Central memory CD8-positive, alpha-beta T cell (primary cell): ENCODE measurements around the gene COL4A2.

Source experiments
- ATAC-seq: fragments of 150-1000 bp; cut with Tn5 transposase; replicated peaks from 2 replicates; pipeline ENCODE4 v1.10.0; 2022; ENCODE audit warnings: mild to moderate bottlenecking, moderate FRiP score, moderate number of reproducible peaks; ENCODE audit not compliant: poor library complexity, severe bottlenecking; ENCODE audit errors: extremely low read depth
- DNase-seq, 2 donors: peaks; one replicate each; pipeline ENCODE4 v3.0.0; 2021; ENCODE audit warnings: low spot score in 2 of 2
- H3K27ac Mint-ChIP-seq: one replicate; pipeline ENCODE4 v1.8.0; 2022; ENCODE audit warnings: low read depth, mild to moderate bottlenecking, moderate library complexity, mixed read lengths
- H3K27me3 Mint-ChIP-seq: one replicate; pipeline ENCODE4 v1.8.0; 2022; ENCODE audit warnings: mixed read lengths
- H3K36me3 Mint-ChIP-seq: one replicate; pipeline ENCODE4 v1.8.0; 2022; ENCODE audit warnings: mild to moderate bottlenecking, moderate library complexity, mixed read lengths; ENCODE audit not compliant: insufficient read depth
- H3K4me1 Mint-ChIP-seq: one replicate; pipeline ENCODE4 v1.8.0; 2022; ENCODE audit warnings: mixed read lengths
- H3K4me3 Mint-ChIP-seq: one replicate; pipeline ENCODE4 v1.8.0; 2022; ENCODE audit warnings: mild to moderate bottlenecking, moderate library complexity, mixed read lengths
- H3K9me3 Mint-ChIP-seq: one replicate; pipeline ENCODE4 v1.8.0; 2022; ENCODE audit warnings: mixed read lengths

Gene COL4A2

DNA sequence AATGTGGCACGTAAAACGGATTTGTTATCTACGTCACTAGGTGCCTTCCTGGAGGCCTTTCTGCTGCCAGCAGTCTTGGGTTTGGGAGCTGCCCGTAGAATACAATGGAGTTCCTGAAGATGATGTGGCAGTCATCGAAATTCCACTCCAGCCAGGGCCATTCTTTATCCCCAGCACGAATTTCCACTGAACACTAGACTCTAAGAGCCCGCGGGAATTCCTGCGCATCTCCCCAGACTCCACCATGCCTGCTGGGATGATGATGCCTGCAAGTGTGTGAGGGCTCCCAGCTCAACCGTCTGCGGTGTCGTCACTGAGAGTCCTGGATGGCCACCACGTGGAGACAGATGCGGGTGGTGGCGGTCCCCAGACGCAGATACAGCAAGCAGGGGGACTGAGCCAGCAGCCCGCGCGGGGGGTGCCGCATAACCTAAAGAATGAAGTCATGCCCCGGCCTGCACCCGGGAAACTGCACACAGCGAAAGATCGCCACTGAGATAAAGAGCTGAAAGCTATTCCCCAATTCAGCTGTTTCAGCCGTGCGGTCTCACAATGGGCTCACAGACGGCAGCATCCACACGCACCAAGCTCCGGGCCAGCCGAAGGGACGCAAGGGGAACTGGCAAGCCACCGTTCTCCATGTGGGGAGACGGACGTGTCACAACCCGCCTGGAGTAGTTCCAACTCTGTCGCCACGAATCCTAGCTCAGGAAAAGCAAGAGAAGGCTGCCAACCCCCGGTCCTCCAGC is 41.2 kb upstream of the COL4A2 start:
- ATAC-seq (no peak), DNase-seq (no peak)
- no peaks in the 10 kb centered on the region for H3K36me3 Mint-ChIP-seq
- H3K9me3 Mint-ChIP-seq, result no peaks in the 10 kb centered on the region
- no peaks in the 10 kb centered on the region for H3K4me1 Mint-ChIP-seq
- no peak overlapping the region for H3K27ac Mint-ChIP-seq
- H3K27me3 Mint-ChIP-seq, result peaks cover 23% of the 10 kb centered on the region
- no peak overlapping the region for H3K4me3 Mint-ChIP-seq

DNA sequence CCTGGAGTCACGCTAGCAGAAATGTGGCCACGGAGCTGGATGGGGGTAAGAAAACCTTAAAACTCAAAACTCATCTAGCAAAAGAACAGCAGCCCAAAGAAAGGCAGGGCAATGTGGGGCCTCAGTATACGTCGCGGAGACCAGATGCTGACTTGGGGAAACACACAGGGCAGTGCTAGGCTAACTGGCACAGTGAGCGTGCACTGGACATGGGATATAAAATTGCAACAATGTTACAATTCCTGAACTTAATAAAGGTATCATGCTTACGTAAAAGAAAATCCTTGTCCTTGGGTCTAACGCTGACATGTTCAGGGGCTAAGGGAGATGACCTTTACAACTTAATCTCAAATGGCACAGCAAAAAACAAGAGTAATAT is 40.7 kb upstream of the COL4A2 start:
- peaks cover 21% of the 10 kb centered on the region for H3K27me3 Mint-ChIP-seq
- ATAC-seq (no peak), DNase-seq (no peak)
- H3K4me3 Mint-ChIP-seq, result no peak overlapping the region
- H3K4me1 Mint-ChIP-seq, result no peaks in the 10 kb centered on the region
- H3K9me3 Mint-ChIP-seq, result no peaks in the 10 kb centered on the region
- no peak overlapping the region for H3K27ac Mint-ChIP-seq
- H3K36me3 Mint-ChIP-seq, result no peaks in the 10 kb centered on the region

DNA sequence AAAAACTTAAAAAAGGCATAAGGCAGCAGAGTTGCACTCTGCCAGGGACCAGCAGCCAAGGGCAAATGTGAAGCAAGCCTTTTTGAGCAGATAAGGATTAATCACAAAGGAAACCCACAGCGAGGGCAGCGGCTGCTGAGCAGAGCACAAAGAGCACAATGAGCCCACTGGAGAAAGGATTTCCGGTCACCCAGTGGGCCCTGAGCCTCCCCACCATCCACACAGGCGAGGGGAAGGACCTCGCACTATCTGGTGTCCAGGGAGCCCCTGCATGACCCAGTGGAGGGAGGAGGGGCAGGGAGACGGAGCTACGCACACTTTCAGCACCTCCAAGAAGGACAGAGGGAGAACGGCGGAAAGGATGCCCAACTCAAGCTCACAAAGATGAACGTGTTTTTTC is 40.1 kb upstream of the COL4A2 start:
- ATAC-seq (no peak), DNase-seq (no peak)
- Mint-ChIP-seq H3K27me3 (peaks cover 20% of the 10 kb centered on the region), H3K4me3 (no peak overlapping the region), H3K4me1 (no peaks in the 10 kb centered on the region), H3K27ac (no peak overlapping the region), H3K9me3 (no peaks in the 10 kb centered on the region), H3K36me3 (no peaks in the 10 kb centered on the region)

DNA sequence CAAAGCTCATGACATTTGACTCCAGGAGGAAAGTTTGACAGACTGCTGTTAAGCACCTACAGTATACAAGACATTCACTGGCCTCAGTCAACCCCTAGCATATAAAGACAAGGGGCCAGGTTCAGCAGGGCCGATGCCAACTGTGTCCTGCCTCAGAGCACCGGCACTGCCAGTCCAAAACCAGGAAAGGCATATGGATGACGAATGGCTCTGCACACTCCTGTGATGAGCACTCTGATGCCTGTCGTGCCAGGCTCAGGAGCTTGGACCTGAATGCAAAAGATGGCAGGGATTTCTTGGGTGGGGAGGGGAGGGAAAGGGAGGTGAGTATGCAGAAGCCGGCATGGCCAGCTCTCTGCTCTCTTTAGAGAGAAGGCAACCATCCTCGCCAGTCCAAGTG is 39.0 kb upstream of the COL4A2 start:
- Mint-ChIP-seq H3K4me3 (no peak overlapping the region), H3K4me1 (no peaks in the 10 kb centered on the region), H3K9me3 (no peaks in the 10 kb centered on the region), H3K27me3 (peaks cover 9% of the 10 kb centered on the region), H3K27ac (no peak overlapping the region), H3K36me3 (no peaks in the 10 kb centered on the region)
- DNase-seq (no peak), ATAC-seq (no peak)

DNA sequence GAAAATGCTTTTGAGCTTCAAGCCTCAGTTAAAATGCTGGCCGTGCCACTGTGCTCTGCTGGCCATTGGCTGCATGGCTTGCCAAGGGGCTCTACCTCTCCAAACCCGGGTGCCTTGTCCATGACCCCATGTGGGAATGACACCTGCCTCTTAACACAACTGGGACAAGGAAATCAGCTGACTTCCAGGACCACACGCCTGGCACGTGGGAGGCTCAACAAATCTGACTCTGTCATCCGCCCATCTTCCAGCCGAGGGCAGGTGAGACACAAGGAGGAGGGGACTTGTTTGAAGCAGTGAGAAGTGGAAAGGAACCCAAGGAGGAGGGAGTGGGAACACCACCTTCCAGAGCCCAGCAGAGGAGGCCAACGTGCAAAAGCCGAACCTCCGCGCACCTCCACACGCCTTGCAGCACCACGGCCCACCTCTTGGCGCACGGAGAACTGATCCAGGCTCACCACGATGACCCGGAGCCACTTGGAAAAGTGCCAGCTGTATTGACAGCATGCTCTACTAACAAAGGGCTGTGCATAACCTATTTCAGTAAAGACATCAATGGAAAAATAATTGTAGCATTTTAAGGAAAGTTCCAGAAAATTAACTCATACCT is 38.4 kb upstream of the COL4A2 start:
- H3K27me3 Mint-ChIP-seq, result peaks cover 9% of the 10 kb centered on the region
- no peak for ATAC-seq
- H3K4me3 Mint-ChIP-seq, result no peak overlapping the region
- no peaks in the 10 kb centered on the region for H3K4me1 Mint-ChIP-seq
- no peak for DNase-seq
- H3K9me3 Mint-ChIP-seq, result no peaks in the 10 kb centered on the region
- no peak overlapping the region for H3K27ac Mint-ChIP-seq
- H3K36me3 Mint-ChIP-seq, result no peaks in the 10 kb centered on the region

DNA sequence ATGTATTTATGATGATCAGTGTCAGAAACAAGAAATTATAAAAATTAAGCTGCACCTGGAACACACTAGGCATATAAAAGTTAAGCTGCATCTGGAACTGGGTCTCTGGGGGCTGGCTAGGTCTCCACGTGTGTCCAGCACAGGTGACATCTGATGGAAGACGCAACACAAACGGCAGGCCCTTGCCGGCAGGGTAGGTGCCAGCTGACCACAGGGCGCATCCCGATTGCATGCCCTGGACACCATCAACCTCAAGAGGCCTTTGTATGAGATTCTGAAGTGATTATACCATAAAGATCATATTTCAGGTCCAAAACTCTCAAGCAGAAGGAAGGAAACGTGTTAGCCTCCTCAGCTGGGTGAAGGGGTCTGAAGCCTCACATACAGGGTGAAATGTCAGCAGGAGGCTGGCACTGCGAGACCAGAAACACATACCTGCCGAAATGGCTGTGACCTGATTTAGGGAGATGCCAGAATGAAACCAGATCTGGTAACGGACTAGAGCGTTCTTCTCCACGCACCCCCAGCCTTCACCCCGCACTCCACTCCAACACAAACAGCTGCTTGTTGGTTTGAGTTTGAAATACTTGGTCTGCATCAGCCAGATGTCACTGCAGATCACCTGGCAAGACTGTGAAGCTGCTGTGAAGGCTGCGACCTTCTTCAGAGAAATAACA is 37.4 kb upstream of the COL4A2 start:
- H3K27me3 Mint-ChIP-seq, result peaks cover 1% of the 10 kb centered on the region
- no peak overlapping the region for H3K27ac Mint-ChIP-seq
- no peak for ATAC-seq
- no peaks in the 10 kb centered on the region for H3K9me3 Mint-ChIP-seq
- H3K4me1 Mint-ChIP-seq, result no peaks in the 10 kb centered on the region
- H3K36me3 Mint-ChIP-seq, result no peaks in the 10 kb centered on the region
- H3K4me3 Mint-ChIP-seq, result no peak overlapping the region
- no peak for DNase-seq

DNA sequence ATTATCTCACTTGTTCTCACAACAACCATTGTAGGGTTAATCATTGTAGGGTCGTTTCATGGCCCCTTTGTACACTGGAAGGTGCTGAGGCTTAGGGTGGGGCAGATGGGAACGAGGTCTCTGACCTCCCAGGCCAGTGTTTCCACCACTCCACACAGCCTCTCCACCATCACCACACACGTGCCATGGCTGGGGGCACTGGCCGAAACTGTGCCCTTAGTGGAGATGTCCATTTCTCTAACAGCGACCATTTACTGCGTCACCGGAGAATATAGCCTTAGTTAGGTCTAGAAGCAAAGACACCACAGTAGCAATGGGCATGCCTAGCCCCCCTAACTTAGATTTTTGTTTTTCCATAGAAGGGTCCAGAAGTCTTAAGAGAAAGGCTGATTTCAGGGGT is 36.6 kb upstream of the COL4A2 start:
- H3K9me3 Mint-ChIP-seq, result no peaks in the 10 kb centered on the region
- no peak overlapping the region for H3K4me3 Mint-ChIP-seq
- no peaks in the 10 kb centered on the region for H3K36me3 Mint-ChIP-seq
- no peaks in the 10 kb centered on the region for H3K27me3 Mint-ChIP-seq
- no peaks in the 10 kb centered on the region for H3K4me1 Mint-ChIP-seq
- H3K27ac Mint-ChIP-seq, result no peak overlapping the region
- DNase-seq (no peak), ATAC-seq (no peak)

DNA sequence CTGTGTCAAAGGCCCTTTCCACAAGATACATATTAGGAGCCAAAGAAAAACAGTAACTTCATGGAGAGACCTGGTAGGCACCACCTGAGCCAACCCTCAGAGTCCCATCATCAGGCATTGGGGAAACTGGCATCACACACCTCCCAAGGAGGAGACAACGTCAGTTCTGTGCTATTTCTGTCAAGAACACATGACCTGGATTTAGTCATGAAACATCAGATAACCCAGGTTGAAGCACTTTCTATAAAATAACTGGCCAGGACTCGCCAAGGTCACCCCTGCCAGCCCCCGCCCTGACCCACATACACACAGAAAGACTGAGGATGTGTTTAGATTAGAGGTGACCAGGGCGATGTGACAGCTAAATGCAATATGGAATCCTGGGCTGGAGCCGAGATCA is 35.8 kb upstream of the COL4A2 start:
- Mint-ChIP-seq H3K36me3 (no peaks in the 10 kb centered on the region), H3K27ac (no peak overlapping the region), H3K27me3 (no peaks in the 10 kb centered on the region), H3K4me3 (no peak overlapping the region), H3K9me3 (no peaks in the 10 kb centered on the region), H3K4me1 (no peaks in the 10 kb centered on the region)
- no peak for DNase-seq
- no peak for ATAC-seq

DNA sequence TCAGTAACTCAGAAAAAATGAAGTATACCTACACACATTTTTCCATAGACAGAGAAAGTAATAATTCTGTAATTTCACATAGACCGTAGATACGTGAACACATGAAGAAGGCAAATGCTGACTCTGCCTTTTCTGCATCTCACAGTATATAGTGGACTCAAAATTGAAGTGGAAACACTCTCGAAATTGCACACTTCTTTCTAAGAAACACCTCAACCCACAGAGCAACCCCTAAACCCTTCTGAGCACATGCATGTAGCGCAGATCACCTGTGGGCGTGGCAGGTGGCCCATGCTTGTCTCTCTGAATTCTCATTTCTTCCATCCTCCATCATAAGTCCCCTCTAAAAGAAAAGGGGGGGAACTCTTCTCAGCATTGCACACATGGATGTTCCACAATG is 34.9 kb upstream of the COL4A2 start:
- DNase-seq (no peak), ATAC-seq (no peak)
- H3K27me3 Mint-ChIP-seq, result no peaks in the 10 kb centered on the region
- no peaks in the 10 kb centered on the region for H3K4me1 Mint-ChIP-seq
- no peak overlapping the region for H3K27ac Mint-ChIP-seq
- no peaks in the 10 kb centered on the region for H3K36me3 Mint-ChIP-seq
- no peak overlapping the region for H3K4me3 Mint-ChIP-seq
- no peaks in the 10 kb centered on the region for H3K9me3 Mint-ChIP-seq

DNA sequence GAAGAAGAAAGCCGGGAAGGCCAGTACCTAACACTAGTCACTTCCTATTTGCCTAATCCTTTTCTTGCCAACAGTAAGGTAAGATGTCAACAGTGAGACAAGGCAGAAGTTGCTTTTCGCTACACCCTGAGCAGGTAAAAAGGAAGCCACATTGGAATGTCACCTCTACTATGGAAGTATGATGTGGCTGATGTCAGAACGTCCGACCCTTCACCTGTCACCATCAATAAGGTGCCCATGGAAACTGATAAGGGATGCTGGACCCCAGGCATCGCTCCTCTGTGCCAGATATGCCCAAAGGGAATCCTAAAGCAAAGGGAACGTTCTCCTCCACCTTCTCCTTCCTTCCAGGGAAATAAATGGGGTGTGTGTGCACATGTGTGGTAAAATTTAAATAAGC is 34.4 kb upstream of the COL4A2 start:
- Mint-ChIP-seq H3K4me3 (no peak overlapping the region), H3K27me3 (no peaks in the 10 kb centered on the region), H3K36me3 (no peaks in the 10 kb centered on the region), H3K9me3 (no peaks in the 10 kb centered on the region), H3K4me1 (no peaks in the 10 kb centered on the region), H3K27ac (no peak overlapping the region)
- ATAC-seq (no peak), DNase-seq (no peak)

DNA sequence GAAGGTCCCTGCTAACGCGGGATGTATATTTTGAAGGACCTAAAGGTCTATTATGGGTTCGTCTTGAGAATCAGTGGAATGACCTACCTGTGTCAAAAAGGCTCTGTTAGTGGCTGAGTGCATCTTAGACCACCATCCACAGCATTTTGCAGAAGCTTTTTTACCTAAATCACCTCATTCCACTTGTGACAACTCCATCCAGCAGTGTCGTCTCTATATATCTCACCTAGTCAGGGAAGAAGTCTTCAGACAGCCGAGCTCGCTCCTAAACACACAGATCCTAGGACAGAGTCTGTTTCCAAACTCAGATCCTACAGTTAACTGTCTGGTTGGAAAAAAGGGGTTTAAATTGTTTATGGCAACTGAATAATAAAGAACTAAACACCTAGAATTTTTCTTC is 33.8 kb upstream of the COL4A2 start:
- Mint-ChIP-seq H3K9me3 (no peaks in the 10 kb centered on the region), H3K27ac (no peak overlapping the region), H3K36me3 (no peaks in the 10 kb centered on the region), H3K27me3 (no peaks in the 10 kb centered on the region), H3K4me3 (no peak overlapping the region), H3K4me1 (no peaks in the 10 kb centered on the region)
- ATAC-seq (no peak), DNase-seq (no peak)

DNA sequence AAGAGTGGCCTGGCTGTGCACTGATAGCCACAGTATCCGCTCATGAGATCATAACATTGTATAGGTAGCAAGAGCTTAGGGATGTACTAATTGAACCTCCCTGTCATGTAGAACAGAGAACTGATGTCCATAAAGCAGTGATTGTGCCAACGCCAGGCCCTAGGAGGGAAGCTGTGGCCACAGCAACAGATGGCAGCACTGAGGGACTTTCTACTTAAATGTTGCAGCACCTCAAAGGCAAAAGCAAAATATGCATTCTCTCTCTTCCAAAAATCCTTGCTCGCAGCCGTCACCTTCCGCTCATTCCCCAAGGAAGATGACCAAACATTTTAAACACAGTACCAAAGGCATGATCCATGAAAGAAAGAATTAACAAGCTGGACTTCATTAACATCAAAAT is 32.4 kb upstream of the COL4A2 start:
- no peaks in the 10 kb centered on the region for H3K4me1 Mint-ChIP-seq
- no peak overlapping the region for H3K27ac Mint-ChIP-seq
- no peaks in the 10 kb centered on the region for H3K36me3 Mint-ChIP-seq
- no peaks in the 10 kb centered on the region for H3K27me3 Mint-ChIP-seq
- DNase-seq, result no peak
- no peaks in the 10 kb centered on the region for H3K9me3 Mint-ChIP-seq
- no peak overlapping the region for H3K4me3 Mint-ChIP-seq
- ATAC-seq, result no peak

DNA sequence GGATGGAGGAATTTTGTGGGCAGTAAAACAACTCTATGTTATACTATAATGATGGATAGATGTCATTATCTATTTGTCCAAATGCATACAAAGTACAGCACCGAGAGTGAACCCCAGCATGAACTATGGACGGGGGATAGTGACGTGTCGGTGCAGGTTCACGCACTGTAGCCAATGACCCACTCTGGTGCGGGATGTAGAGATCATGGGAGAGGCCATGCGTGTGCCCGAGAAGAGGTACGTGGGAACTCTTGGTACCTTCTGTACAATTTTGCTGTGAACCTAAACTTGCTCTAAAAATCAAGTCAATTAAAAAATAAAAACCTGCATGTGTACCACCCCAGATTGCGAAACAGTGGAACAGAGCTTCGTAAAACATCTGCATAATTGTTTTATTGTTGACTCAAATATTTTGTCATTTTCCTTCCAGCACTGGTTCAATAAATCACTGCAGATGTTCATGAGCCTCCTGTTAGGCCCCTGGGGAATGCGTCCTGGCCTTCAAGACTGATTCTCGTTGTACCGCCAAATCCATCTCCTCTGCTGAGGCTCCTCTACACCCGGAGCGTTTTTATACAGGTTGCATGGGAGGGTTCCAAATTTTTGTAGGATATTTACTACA is 31.0 kb upstream of the COL4A2 start:
- Mint-ChIP-seq H3K4me1 (no peaks in the 10 kb centered on the region), H3K4me3 (no peak overlapping the region), H3K27ac (no peak overlapping the region), H3K36me3 (no peaks in the 10 kb centered on the region), H3K9me3 (no peaks in the 10 kb centered on the region), H3K27me3 (peaks cover 6% of the 10 kb centered on the region)
- no peak for ATAC-seq
- no peak for DNase-seq
